HEK293T (cell line): Measurements from ENCODE around the gene GRIA3.

Source experiments
- BHLHE40 ChIP-seq: fragments of 450-650 bp; IDR thresholded peaks from 2 replicates; pipeline ENCODE4 v1.6.1; 2016; ENCODE audit warnings: mild to moderate bottlenecking, moderate library complexity, borderline replicate concordance
- CTBP1 ChIP-seq: fragments of 450-650 bp; IDR thresholded peaks from 2 replicates; pipeline ENCODE4 v1.6.1; 2016; ENCODE audit warnings: borderline replicate concordance
- ELF4 ChIP-seq: fragments of 450-650 bp; IDR thresholded peaks from 2 replicates; pipeline ENCODE4 v1.6.1; 2017; ENCODE audit warnings: antibody characterized with exemption
- FOXA1 ChIP-seq: fragments of 450-650 bp; IDR thresholded peaks from 2 replicates; pipeline ENCODE4 v1.6.1; 2016; ENCODE audit warnings: mild to moderate bottlenecking
- FOXK2 ChIP-seq: fragments of 450-650 bp; IDR thresholded peaks from 2 replicates; pipeline ENCODE4 v1.6.1; 2016; ENCODE audit warnings: mild to moderate bottlenecking
- HDGF ChIP-seq: fragments of 450-650 bp; IDR thresholded peaks from 2 replicates; pipeline ENCODE4 v1.6.1; 2017; ENCODE audit warnings: antibody characterized with exemption, borderline replicate concordance
- LEF1 ChIP-seq: fragments of 450-650 bp; IDR thresholded peaks from 2 replicates; pipeline ENCODE4 v1.6.1; 2017; ENCODE audit warnings: mild to moderate bottlenecking, borderline replicate concordance
- NFRKB ChIP-seq: fragments of 450-650 bp; IDR thresholded peaks from 2 replicates; pipeline ENCODE4 v1.6.1; 2016; ENCODE audit warnings: mild to moderate bottlenecking, moderate library complexity
- PKNOX1 ChIP-seq: fragments of 450-650 bp; IDR thresholded peaks from 2 replicates; pipeline ENCODE4 v1.6.1; 2016
- SP1 ChIP-seq: fragments of 450-650 bp; IDR thresholded peaks from 2 replicates; pipeline ENCODE4 v1.6.1; 2017
- SUZ12 ChIP-seq: fragments of 450-650 bp; IDR thresholded peaks from 2 replicates; pipeline ENCODE4 v1.6.1; 2016; ENCODE audit warnings: mild to moderate bottlenecking
- ZNF384 ChIP-seq: fragments of 450-650 bp; IDR thresholded peaks from 2 replicates; pipeline ENCODE4 v1.6.1; 2016

- TF ChIP-seq SUZ12 (no peak), NFRKB (no peak), BHLHE40 (no peak), PKNOX1 (no peak), SP1 (no peak), CTBP1 (no peak), ELF4 (no peak), ZNF384 (no peak), HDGF (no peak), LEF1 (no peak), FOXK2 (no peak), FOXA1 (no peak)
These were observed 33.0 kb downstream of the GRIA3 start for GRCh38 chrX:123217077-123217476.
